ENCODE results near the gene ADIPOQ. TPM values are rescaled to one million over a fixed set of nuclear protein-coding genes. Genes with fewer than 3 reads are reported as not detected.
"Not testable (repeated sequence)": the region's sequence is repeated elsewhere in the genome, so short reads cannot be mapped to it uniquely, and the experiment has no call there.

Gene ADIPOQ
- polyA plus RNA-seq, 1 of the 3 experiments (the other 2 are of a cell fraction): not detected

GRCh38 chr3:186890911-186891310 is 48.4 kb downstream of the ADIPOQ start:
- Histone ChIP-seq H3F3A (replicated peaks; ENCODE audit: insufficient read depth) (no peaks in the 10 kb centered on the region), H2AFZ (ENCODE audit: low read depth) (no peak overlapping the region), H3K9me2 (no peaks in the 10 kb centered on the region), H3K9ac (no peak overlapping the region), H3K4me2 (no peak overlapping the region), H3K27ac (ENCODE audit: low read depth in 2 of 2, low read length in 1 of 2) (no peak overlapping the region), H3K4me3 (ENCODE audit: low read depth in 2 of 2, low read length in 1 of 2) (no peak overlapping the region), H4K20me1 (ENCODE audit: insufficient read depth) (no peaks in the 10 kb centered on the region), H3K36me3 (replicated peaks in 1 of 2; ENCODE audit: control insufficient read depth in 1 of 2, insufficient read depth in 2 of 2, low read length in 1 of 2) (no peaks in the 10 kb centered on the region), H3K79me2 (ENCODE audit: insufficient read depth) (no peaks in the 10 kb centered on the region), H3K4me1 (ENCODE audit: control insufficient read depth in 1 of 2, insufficient read depth in 2 of 2, low read depth in 1 of 2, low read length in 1 of 2) (no peaks in the 10 kb centered on the region), H3K9me3 (no peaks in the 10 kb centered on the region), H3K27me3 (ENCODE audit: insufficient read depth) (no peaks in the 10 kb centered on the region)
- POLR2A ChIA-PET: no interaction called here
- DNase-seq: no peak
- CTCF ChIA-PET: no interaction called here
- TF ChIP-seq GATA2 (CRISPR knock-in tag; IDR thresholded peaks at IDR 0.05) (no peak), SMC3 (IDR thresholded peaks at IDR 0.05; ENCODE audit: low read depth, low read length) (no peak), MAX (IDR thresholded peaks at IDR 0.05; ENCODE audit: low read depth) (no peak), IRF3 (IDR thresholded peaks at IDR 0.05; ENCODE audit: low read depth, low read length) (no peak), PBX3 (IDR thresholded peaks at IDR 0.05) (no peak), CHD2 (IDR thresholded peaks at IDR 0.05; ENCODE audit: low read length, partially characterized antibody) (no peak), USF2 (IDR thresholded peaks at IDR 0.05; ENCODE audit: borderline replicate concordance, low read depth, low read length) (no peak), YY1 (IDR thresholded peaks at IDR 0.05; ENCODE audit: low read depth) (no peak), RCOR1 (IDR thresholded peaks at IDR 0.05; ENCODE audit: low read length) (no peak), TEAD4 (IDR thresholded peaks at IDR 0.05; ENCODE audit: borderline replicate concordance, insufficient read depth) (no peak), MEF2A (IDR thresholded peaks at IDR 0.05; ENCODE audit: borderline replicate concordance, low read depth) (no peak), RXRA (IDR thresholded peaks at IDR 0.05; ENCODE audit: borderline replicate concordance, low read depth) (no peak), EP300 (IDR thresholded peaks at IDR 0.05; ENCODE audit: borderline replicate concordance in 1 of 2, low read depth in 1 of 2, low read length in 1 of 2) (no peak), JUND (IDR thresholded peaks at IDR 0.05) (no peak), NRF1 (IDR thresholded peaks at IDR 0.05; ENCODE audit: low read depth, low read length) (no peak)

- H3K79me2 ChIP-seq (ENCODE audit: insufficient read depth); H3K27ac ChIP-seq (ENCODE audit: low read depth in 2 of 2, low read length in 1 of 2); DNase-seq; H3K4me3 ChIP-seq (ENCODE audit: low read depth in 2 of 2, low read length in 1 of 2); H3K9ac ChIP-seq; CTCF ChIA-PET; H3K36me3 ChIP-seq (replicated peaks in 1 of 2; ENCODE audit: control insufficient read depth in 1 of 2, insufficient read depth in 2 of 2, low read length in 1 of 2); POLR2A ChIA-PET; H3K9me2 ChIP-seq; H2AFZ ChIP-seq (ENCODE audit: low read depth); H3K4me2 ChIP-seq; H3K9me3 ChIP-seq; H3K27me3 ChIP-seq (ENCODE audit: insufficient read depth); H3F3A ChIP-seq (replicated peaks; ENCODE audit: insufficient read depth); H4K20me1 ChIP-seq (ENCODE audit: insufficient read depth); H3K4me1 ChIP-seq (ENCODE audit: control insufficient read depth in 1 of 2, insufficient read depth in 2 of 2, low read depth in 1 of 2, low read length in 1 of 2): not testable (repeated sequence)
- WGBS (ENCODE audit: low lambda C conversion rate): no CpG with 5 or more reads among the region's 2 CpGs
These were observed 50.6 kb downstream of the ADIPOQ start for GRCh38 chr3:186893071-186893470.
